Lung (tissue), 12 donors: ENCODE data around the gene GFRA1. TPM values are rescaled to one million over a fixed set of nuclear protein-coding genes. Genes with fewer than 3 reads are reported as not detected.

Experiments
- ATAC-seq: fragments of 200-7000 bp; cut with Tn5 transposase; one replicate; pipeline ENCODE4 v1.9.1; 2020; ENCODE audit warnings: moderate number of reproducible peaks; ENCODE audit not compliant: insufficient read depth, low FRiP score
- DNase-seq, 3 donors: peaks; one replicate each; pipeline ENCODE4 v3.0.0-alpha.2; 2013 to 2017
- H3K27ac ChIP-seq, 2 donors: one replicate each; pipeline ENCODE4 v1.5.1; 2013; ENCODE audit warnings: mild to moderate bottlenecking in 2 of 2, moderate library complexity in 2 of 2, control low read depth in 1 of 2, inconsistent platforms in 1 of 2, low read depth in 1 of 2, low read length in 1 of 2
- H3K27me3 ChIP-seq, 3 donors: one replicate each; pipeline ENCODE4 v1.5.1; 2013; ENCODE audit warnings: low read length in 2 of 3; ENCODE audit not compliant: control insufficient read depth in 3 of 3, insufficient read depth in 3 of 3
- H3K36me3 ChIP-seq, 4 donors: one replicate each; pipeline ENCODE4 v1.5.1; 2013; ENCODE audit warnings: low read length in 4 of 4, mild to moderate bottlenecking in 1 of 4, moderate library complexity in 1 of 4; ENCODE audit not compliant: control insufficient read depth in 4 of 4, insufficient read depth in 4 of 4
- H3K4me1 ChIP-seq, 5 donors: one replicate each; pipeline ENCODE4 v1.5.1; 2013; ENCODE audit warnings: low read length in 5 of 5, mild to moderate bottlenecking in 2 of 5, moderate library complexity in 1 of 5; ENCODE audit not compliant: control insufficient read depth in 5 of 5, insufficient read depth in 5 of 5
- H3K4me3 ChIP-seq: one replicate; pipeline ENCODE4 v1.5.1; 2013; ENCODE audit warnings: mild to moderate bottlenecking, control low read depth, moderate library complexity
- H3K9ac ChIP-seq, 2 donors: one replicate each; pipeline ENCODE4 v1.5.1; 2013; ENCODE audit warnings: low read length in 2 of 2, control low read depth in 1 of 2; ENCODE audit not compliant: insufficient read depth in 1 of 2
- H3K9me3 ChIP-seq, 4 donors: one replicate each; pipeline ENCODE4 v1.5.1; 2013; ENCODE audit warnings: low read length in 3 of 4, mild to moderate bottlenecking in 1 of 4, moderate library complexity in 1 of 4; ENCODE audit not compliant: control insufficient read depth in 4 of 4, insufficient read depth in 3 of 4
- CTCF ChIP-seq: IDR thresholded peaks from 2 replicates; pipeline ENCODE4 v1.5.1; 2012; ENCODE audit warnings: mild to moderate bottlenecking; ENCODE audit errors: control extremely low read depth, extremely low read depth
- WGBS, 2 donors: extraction: QIAGEN DNeasy Blood & Tissue Kit; methylation state at CpG; one replicate each; pipeline ENCODE4 v1.1.7; 2013; 5-methylcytosine and 5-hydroxymethylcytosine counted together
- polyA plus RNA-seq, 2 donors: library from polyadenylated mRNA; stranded (reverse); fragments of 200-250 nt; gene quantifications; one replicate each; pipeline ENCODE4 v1.2.1, GENCODE V29; 2013
- total RNA-seq, 2 donors: library from RNA; depleted of rRNA in 1 of 2; stranded (reverse); fragments of >200 nt in 1 of 2; gene quantifications; one replicate each; pipeline ENCODE4 v1.2.1, GENCODE V29; 2014 to 2021
- donor health status: control.
- donor health status: control.
- donor health status: Bipolar disorder and iron deficiency.
- donor health status: healthy.
- donor health status: DM: yes; HTN: yes; CAD: no.

The GFRA1 gene
- total and polyA plus RNA-seq, 4 donors = 0.51 to 30.4 (median 1.4) TPM

GRCh38 chr10:116130006-116130405, 143.0 kb downstream of the GFRA1 start:
- Histone ChIP-seq H3K27me3 (peaks cover 0 to 2% (median 0%) of the 10 kb centered on the region in 3 donors), H3K9ac (no peak overlapping the region), H3K4me1 (peaks cover 0 to 15% (median 3%) of the 10 kb centered on the region in 5 donors), H3K4me3 (no peak overlapping the region), H3K36me3 (no peaks in the 10 kb centered on the region), H3K27ac (no peak overlapping the region), H3K9me3 (peaks cover 0 to 4% (median 0%) of the 10 kb centered on the region in 4 donors)
- WGBS, 2 donors = 59 to 98% methylated on average over 1 of the region's 1 CpG
- ATAC-seq = no peak
- TF ChIP-seq CTCF = no peak
- DNase-seq = no peak

- Histone ChIP-seq H3K9me3 (peaks cover 0 to 4% (median 0%) of the 10 kb centered on the region in 4 donors), H3K9ac (no peak overlapping the region), H3K4me1 (no peaks in the 10 kb centered on the region), H3K27me3 (no peaks in the 10 kb centered on the region), H3K36me3 (no peaks in the 10 kb centered on the region), H3K27ac (no peak overlapping the region), H3K4me3 (no peak overlapping the region)
- TF ChIP-seq CTCF = no peak
- ATAC-seq (no peak), DNase-seq (no peak)
- 90 to 91% methylated on average over 10 of the region's 10 CpGs for WGBS, 2 donors
Observed at GRCh38 chr10:116126954-116127695, 145.9 kb downstream of the GFRA1 start.

GRCh38 chr10:116126239-116126638, 146.8 kb downstream of the GFRA1 start:
- WGBS, 2 donors = 79 to 88% methylated on average over 3 of the region's 3 CpGs
- H3K9me3 ChIP-seq = peaks cover 0 to 4% (median 0%) of the 10 kb centered on the region in 4 donors
- H3K9ac ChIP-seq = no peak overlapping the region
- no peak for ATAC-seq
- no peak for TF ChIP-seq CTCF
- DNase-seq = no peak
- H3K36me3 ChIP-seq = no peaks in the 10 kb centered on the region
- H3K27ac ChIP-seq = no peak overlapping the region
- H3K27me3 ChIP-seq = no peaks in the 10 kb centered on the region
- H3K4me1 ChIP-seq = no peaks in the 10 kb centered on the region
- no peak overlapping the region for H3K4me3 ChIP-seq

GRCh38 chr10:116125180-116125579, 147.8 kb downstream of the GFRA1 start:
- 75 to 78% methylated on average over 19 of the region's 19 CpGs for WGBS, 2 donors
- Histone ChIP-seq H3K27ac (no peak overlapping the region), H3K9ac (no peak overlapping the region), H3K9me3 (peaks cover 0 to 4% (median 0%) of the 10 kb centered on the region in 4 donors), H3K4me1 (no peaks in the 10 kb centered on the region), H3K27me3 (no peaks in the 10 kb centered on the region), H3K4me3 (no peak overlapping the region), H3K36me3 (no peaks in the 10 kb centered on the region)
- no peak for DNase-seq
- no peak for ATAC-seq
- no peak for TF ChIP-seq CTCF
